ENCODE results near the gene WNT10A. TPM values are rescaled to one million over a fixed set of nuclear protein-coding genes. Genes with fewer than 3 reads are reported as not detected.

WNT10A gene
- total RNA-seq, 1 donor from 2014 or later = 0.35 TPM

- TF ChIP-seq, protein P1, sequence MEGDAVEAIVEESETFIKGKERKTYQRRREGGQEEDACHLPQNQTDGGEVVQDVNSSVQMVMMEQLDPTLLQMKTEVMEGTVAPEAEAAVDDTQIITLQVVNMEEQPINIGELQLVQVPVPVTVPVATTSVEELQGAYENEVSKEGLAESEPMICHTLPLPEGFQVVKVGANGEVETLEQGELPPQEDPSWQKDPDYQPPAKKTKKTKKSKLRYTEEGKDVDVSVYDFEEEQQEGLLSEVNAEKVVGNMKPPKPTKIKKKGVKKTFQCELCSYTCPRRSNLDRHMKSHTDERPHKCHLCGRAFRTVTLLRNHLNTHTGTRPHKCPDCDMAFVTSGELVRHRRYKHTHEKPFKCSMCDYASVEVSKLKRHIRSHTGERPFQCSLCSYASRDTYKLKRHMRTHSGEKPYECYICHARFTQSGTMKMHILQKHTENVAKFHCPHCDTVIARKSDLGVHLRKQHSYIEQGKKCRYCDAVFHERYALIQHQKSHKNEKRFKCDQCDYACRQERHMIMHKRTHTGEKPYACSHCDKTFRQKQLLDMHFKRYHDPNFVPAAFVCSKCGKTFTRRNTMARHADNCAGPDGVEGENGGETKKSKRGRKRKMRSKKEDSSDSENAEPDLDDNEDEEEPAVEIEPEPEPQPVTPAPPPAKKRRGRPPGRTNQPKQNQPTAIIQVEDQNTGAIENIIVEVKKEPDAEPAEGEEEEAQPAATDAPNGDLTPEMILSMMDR (IDR thresholded peaks at IDR 0.05) = no peak
- no peaks in the 10 kb centered on the region for H3K36me3 ChIP-seq
- intact Hi-C loops (cut with DNase I) = loop anchor here (10.0 kb wide), 1 partner anchor 135 kb away; the partner anchor contains the start of gene TTLL4
- peaks cover 52% of the 10 kb centered on the region for H3K27me3 ChIP-seq (ENCODE audit: low read depth)
- no peak for ATAC-seq
- no peaks in the 10 kb centered on the region for H3K4me1 ChIP-seq
- no peak overlapping the region for H3K27ac ChIP-seq
- H3K4me3 ChIP-seq = no peak overlapping the region
- no peaks in the 10 kb centered on the region for H3K9me3 ChIP-seq
- DNase-seq = no peak
These were observed 30.9 kb upstream of the WNT10A start for GRCh38 chr2:218849721-218850120.

GRCh38 chr2:218850796-218851195 lies 29.9 kb upstream of the WNT10A start:
- no peaks in the 10 kb centered on the region for H3K4me1 ChIP-seq
- peaks cover 63% of the 10 kb centered on the region for H3K27me3 ChIP-seq (ENCODE audit: low read depth)
- no peak overlapping the region for H3K4me3 ChIP-seq
- no peak overlapping the region for H3K27ac ChIP-seq
- DNase-seq (no peak), ATAC-seq (no peak)
- H3K36me3 ChIP-seq = no peaks in the 10 kb centered on the region
- intact Hi-C loops (cut with DNase I) = no loop called here
- TF ChIP-seq, protein P1 (IDR thresholded peaks at IDR 0.05) = no peak
- no peaks in the 10 kb centered on the region for H3K9me3 ChIP-seq

DNA sequence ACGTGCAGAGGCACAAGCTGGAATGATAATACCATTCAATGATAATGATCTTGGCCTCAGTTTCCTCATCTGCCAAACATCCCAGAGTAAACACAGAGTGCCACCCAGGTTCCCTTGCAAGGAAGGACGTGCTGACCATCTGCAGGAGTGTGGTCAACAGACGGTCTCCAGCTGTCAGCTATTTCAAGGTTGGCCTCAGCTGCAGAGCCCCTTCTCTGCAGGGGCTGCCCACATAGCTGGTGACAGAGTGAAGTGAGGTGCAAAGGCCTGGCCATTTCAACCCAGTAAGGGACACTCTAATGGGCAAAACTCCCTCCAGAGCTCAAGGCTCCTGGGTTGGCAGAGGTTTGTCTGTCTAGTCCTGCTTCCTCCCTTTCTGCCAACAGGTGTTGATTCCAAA lies 29.4 kb upstream of the WNT10A start:
- TF ChIP-seq, protein P1 (IDR thresholded peaks at IDR 0.05) = no peak
- Histone ChIP-seq H3K36me3 (no peaks in the 10 kb centered on the region), H3K4me3 (no peak overlapping the region), H3K27ac (no peak overlapping the region), H3K27me3 (ENCODE audit: low read depth) (peaks cover 64% of the 10 kb centered on the region), H3K9me3 (no peaks in the 10 kb centered on the region), H3K4me1 (no peaks in the 10 kb centered on the region)
- intact Hi-C loops (cut with DNase I) = no loop called here
- DNase-seq = no peak
- no peak for ATAC-seq

DNA sequence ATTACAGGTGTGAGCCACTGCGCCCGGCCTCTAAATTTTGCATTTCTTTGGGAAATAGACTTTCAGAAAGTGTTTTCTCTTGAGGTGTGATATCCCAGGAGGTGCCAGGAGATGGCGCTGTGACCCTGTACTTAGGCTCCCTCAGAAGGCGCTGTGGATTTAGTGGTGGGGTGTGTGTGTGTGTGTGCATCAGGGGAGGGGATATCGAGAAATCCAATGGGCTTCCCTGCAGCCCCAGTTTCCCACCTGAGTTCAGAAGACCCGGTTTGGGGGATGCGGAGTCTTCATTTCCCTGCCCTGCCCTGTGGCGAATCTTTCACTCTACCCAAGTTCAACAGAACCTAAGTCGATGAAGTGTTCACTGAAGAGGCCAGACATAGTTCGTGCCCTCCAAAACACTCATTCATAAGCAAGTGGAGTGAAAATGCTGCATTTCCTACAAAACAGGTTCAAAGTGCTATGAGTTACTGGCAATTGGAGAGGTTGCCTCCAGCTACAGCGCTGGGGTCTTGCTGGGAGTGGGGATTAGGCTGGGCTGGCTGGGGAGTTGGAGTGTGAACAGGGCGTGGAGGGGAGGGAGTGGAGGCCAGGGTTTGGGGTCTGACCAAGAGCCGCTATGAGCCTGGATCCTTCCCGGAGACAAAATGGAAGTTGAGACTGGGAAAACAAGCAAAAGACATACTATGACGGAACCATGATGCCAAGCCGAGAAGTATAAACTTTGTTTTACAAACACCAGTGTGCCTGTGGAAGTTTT lies 27.6 kb upstream of the WNT10A start:
- Histone ChIP-seq H3K4me1 (no peaks in the 10 kb centered on the region), H3K9me3 (no peaks in the 10 kb centered on the region), H3K27ac (no peak overlapping the region), H3K36me3 (no peaks in the 10 kb centered on the region), H3K27me3 (ENCODE audit: low read depth) (peaks cover 69% of the 10 kb centered on the region), H3K4me3 (no peak overlapping the region)
- TF ChIP-seq, protein P1 (IDR thresholded peaks at IDR 0.05) = peak; percentile 65
- DNase-seq (peak; percentile 71), ATAC-seq (peak; percentile 69 to 73)
- intact Hi-C loops (cut with DNase I) = no loop called here

DNA sequence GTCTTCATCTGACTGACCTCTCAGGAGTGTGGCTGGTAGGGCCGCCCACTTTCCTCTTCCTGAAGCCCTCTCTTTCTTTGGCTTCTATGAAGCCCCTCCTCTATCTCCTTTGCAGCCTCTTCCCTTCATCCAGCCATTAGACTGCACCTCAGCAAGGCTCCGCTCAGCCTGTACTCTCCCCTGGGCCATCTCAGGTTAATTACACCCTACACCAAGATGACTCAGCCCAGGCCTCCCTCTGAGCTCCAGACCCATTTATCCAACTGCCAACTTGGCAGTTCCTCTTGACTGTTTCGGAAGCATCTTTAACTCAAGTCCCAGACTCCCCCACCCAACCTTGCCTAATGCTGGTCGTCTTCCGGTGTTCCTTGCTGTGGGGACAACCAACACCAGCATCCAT lies 26.9 kb upstream of the WNT10A start:
- peak in 1 of 2 donors; percentile 23 for ATAC-seq
- TF ChIP-seq, protein P1 (IDR thresholded peaks at IDR 0.05) = no peak
- peaks cover 69% of the 10 kb centered on the region for H3K27me3 ChIP-seq (ENCODE audit: low read depth)

More for the DNA sequence above, 26.9 kb upstream of the WNT10A start:
- Histone ChIP-seq H3K4me1 (no peaks in the 10 kb centered on the region), H3K36me3 (no peaks in the 10 kb centered on the region), H3K27ac (no peak overlapping the region), H3K4me3 (no peak overlapping the region), H3K9me3 (no peaks in the 10 kb centered on the region)
- intact Hi-C loops (cut with DNase I) = no loop called here
- no peak for DNase-seq
